NCI-H2171 treated with DMSO at 0.1 percent for 48 hours (cell line): Measurements from ENCODE around the gene POU5F1.
A peak's percentile ranks its signal among the peaks of the same experiment; 100 is the strongest.
"Not testable (repeated sequence)": the region's sequence is repeated elsewhere in the genome, so short reads cannot be mapped to it uniquely, and the experiment has no call there.

Source experiments
- DNase-seq: peaks from one replicate; lab custom pipeline; 2025; lab: John Stamatoyannopoulos, UW

The POU5F1 gene

DNA sequence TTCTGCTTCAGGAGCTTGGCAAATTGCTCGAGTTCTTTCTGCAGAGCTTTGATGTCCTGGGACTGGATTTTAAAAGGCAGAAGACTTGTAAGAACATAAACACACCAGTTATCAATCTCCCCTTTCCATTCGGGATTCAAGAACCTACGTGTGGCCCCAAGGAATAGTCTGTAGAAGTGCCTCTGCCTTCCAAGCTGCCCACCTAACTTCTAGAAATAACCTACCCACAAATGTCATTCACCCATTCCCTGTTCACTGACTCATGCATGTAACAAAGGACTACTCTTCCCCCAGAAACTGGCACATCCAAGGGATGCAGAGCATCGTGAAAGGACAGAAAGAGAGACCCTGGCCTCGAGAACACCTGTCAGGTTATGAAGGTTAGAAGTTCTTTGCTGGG, 4.5 kb downstream of the POU5F1 start:
- DNase-seq: no peak

DNA sequence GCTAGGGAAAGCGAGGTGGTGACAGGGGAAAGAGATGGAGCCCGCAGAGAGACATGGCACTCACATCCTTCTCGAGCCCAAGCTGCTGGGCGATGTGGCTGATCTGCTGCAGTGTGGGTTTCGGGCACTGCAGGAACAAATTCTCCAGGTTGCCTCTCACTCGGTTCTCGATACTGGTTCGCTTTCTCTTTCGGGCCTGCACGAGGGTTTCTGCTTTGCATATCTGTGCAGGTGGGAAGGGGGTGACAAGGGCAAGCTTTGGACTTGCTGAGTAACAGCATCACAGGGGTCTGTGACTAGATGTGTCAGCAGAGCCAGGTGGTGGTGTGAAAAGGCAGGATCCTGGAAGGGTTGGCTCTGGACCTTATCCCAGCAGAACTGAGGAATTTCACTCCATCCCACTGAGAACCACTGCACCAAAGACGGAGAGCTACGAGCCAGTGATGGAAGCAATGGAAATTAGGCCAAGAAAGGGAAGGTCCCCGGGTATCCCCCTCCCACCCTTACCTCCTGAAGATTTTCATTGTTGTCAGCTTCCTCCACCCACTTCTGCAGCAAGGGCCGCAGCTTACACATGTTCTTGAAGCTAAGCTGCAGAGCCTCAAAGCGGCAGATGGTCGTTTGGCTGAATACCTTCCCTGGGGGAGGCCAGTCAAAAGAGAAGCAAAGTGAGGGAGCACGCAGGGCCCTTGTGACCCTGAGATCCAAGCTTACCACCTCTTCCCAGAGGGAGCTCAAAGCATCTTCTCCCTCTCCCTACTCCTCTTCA, 5.2 kb downstream of the POU5F1 start:
- DNase-seq: peak; percentile 22

DNA sequence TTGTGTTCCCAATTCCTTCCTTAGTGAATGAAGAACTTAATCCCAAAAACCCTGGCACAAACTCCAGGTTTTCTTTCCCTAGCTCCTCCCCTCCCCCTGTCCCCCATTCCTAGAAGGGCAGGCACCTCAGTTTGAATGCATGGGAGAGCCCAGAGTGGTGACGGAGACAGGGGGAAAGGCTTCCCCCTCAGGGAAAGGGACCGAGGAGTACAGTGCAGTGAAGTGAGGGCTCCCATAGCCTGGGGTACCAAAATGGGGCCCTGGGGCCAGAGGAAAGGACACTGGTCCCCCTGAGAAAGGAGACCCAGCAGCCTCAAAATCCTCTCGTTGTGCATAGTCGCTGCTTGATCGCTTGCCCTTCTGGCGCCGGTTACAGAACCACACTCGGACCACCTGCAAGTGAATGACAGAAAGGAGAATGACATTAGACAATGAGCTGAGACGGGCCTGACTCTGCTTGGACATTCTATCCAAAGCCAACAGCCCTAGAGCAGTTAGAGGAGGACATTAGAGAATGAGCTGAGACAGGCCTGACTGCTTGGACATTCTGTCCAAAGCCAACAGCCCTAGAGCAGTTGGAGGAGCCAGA, 5.9 kb downstream of the POU5F1 start:
- DNase-seq: not testable (repeated sequence)

DNA sequence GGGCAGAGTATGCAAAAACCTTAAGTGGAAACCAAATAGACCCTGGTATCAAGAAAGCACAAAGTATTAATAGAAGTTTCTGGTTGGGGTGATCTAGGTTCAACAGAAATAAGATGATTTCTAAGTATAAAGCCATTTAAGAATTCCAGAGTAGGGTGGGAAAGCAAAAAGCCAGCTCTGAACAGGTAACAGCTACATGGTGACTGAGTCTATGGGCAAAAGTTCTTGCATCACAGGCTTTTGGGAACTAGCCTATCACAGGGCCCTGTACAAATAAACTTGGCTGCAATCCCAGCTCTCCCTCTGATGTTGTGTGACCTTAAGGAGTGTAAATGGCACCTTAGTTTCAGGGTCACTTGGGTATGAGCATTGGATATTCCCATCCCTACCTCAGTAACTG, 6.6 kb downstream of the POU5F1 start:
- DNase-seq: no peak

DNA sequence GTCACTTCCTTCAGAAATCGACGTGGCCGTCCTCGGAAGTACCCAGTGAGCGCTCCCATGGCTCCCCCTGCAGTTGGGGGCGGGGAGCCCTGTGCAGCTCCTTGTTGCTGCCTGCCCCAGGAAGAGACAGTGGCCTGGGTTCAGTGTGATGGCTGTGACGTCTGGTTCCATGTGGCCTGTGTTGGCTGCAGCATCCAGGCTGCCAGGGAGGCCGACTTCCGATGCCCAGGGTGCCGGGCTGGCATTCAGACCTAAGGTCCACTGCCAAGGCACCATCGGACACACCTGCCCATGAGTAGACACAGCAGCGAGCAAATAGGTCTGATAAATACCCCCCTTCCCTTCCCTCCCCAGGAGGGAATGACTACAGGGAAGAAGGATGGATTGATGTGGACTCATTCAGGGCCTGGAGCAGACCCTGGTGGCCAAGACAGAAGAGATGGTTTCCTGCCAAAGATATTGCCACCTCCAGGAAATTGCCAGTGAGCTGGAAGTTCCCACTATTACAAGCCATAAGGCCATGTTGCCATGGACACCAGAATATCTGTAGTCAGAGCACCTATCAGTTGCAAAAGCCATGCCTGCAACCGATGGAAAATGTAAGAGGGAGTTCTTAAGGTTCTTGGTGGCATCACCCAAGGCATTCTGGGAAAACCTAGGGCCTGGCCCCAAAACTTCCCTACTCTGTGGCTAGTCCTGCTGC, 7.9 kb downstream of the POU5F1 start:
- DNase-seq: no peak

DNA sequence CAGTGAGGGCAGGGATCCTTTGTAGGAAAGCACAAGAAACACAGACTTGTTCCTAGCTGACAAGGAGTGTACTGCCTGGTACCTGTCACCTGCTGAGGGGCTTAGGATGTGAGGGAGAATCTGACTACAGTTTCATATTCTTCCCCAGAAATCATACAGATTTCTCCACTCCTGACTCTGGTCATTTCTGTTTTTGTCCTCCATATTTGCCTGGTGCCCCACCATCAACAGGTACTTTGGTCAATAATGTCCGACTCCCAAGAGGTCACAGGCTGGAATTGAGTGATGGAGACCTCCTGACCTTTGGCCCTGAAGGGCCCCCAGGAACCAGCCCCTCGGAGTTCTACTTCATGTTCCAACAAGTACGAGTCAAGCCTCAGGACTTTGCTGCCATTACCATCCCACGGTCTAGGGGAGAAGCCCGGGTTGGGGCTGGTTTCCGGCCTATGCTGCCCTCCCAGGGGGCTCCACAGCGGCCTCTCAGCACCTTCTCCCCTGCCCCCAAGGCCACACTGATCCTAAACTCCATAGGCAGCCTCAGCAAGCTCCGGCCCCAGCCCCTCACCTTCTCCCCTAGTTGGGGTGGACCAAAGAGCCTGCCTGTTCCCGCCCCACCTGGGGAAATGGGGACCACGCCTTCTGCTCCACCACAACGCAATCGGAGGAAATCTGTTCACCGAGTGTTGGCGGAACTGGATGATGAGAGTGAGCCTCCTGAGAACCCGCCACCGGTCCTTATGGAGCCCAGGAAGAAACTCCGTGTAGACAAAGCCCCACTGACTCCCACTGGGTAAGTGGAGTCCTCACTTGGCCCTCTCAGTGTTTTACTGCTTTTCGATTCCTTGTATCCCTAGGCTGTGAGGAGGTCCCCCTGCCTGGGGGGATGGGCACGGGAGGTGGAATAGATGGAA, 9.0 kb downstream of the POU5F1 start:
- no peak for DNase-seq

DNA sequence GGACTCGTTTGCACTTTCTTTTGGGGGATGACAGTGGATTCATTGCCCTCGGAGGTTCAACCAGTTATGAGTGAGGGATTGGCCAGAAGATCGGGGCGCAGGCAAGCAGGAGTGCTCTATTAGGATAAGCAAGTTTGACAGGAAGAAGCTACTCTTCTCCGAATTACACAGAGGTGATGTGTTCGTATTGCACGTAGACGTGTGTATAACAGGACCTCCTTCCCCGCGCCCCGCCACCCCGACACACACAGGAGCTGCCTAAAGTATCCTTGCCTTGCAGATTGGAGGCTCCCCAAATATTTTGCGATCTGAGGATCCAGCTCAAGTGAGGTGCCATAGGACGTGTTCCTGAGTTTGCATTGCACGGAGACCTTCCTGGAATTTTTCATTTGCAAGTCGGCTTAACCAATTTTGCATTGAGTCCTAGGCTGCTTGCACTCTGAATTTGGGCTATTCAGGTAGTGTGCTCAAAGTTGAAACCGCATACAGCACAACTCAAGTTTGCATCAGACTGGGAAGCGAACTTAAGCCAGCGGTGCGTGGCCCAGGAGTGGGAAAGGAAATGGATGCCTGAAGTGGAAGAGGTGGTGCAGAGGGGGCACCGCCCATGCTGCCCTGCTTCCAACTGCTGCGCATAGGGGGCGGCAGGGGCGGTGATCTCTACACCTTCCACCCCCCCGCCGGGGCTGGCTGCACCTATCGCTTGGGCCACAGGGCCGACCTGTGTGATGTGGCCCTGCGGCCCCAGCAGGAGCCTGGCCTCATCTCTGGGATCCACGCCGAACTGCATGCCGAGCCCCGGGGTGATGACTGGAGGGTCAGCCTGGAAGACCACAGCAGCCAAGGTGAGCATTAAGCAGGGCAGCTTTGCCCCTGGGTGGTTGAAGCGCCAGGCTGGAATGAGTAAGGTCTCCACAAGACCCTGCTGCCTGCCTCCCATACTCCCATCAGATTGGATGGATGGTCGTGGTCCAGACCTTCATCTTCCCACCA, 11.3 kb downstream of the POU5F1 start:
- no peak for DNase-seq

DNA sequence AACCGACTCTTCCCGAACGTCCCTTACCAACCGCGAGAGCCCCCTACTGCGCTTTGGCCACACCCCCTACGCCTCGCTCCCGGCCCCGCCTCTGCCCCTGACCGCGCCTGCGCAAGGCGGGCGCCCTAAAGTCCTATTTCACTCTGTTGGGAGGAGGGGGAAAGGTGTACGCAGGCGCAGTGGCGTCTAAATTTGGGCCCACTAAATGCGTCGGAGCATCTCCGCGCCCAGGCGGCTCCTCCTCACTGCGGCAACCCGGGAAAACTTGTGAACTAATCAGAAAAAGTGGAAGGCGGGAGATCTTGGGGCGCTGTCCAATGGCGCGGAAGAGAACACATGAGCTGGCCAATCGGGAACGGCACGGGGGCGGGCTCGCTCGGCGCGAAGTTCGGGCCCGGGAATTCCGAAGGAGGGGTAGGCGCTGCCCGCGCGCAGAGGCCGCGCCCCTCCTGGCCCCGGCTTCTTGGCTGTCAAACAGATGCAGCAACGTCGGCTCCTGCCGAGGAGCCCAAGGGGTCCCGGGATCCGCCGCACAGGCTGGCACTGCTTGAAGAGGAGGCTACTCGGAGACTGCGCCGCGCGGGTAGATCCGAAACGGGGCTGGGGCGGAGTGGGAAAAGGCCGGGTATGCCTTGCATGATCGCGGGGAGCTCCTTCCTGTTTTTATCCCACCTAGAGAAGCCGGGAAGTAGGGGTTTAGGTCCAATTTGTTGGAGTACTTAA, 12.2 kb downstream of the POU5F1 start, which contains the start of gene TCF19:
TCF19 (plus strand) TSS at position 450 of the 723 bp plus-strand sequence. CDS start 881 bp downstream, outside the sequence.
- DNase-seq: peak; percentile 100

DNA sequence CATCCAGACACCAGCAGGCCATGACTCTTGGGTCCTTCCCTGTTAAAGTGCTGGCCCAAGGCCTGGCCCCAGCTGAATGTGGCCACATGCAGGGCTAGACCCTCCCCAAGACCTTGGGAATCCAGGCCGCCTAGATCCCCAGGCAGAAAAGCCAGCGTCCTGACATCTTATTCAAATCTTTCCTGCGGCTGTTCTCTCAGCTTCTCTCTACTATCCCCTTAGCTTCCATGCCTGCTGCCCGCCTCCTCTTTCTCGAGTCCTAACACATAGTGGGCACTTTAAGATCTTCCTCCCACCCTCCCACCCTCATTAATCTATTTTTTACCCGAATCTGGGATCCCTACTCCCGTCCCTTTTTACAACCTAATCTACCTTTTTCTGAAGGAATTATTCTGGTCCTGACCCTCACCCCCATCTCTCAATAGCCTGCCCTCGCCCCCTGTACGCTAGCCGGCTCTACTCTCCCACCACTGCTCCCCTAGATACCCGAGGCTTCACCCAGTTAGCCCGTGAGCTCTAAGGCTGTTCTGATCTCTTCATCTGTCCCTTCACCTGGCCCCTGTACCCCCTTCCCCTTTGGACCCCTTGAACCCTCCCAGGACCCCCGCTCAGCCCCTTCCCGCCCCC, 12.9 kb downstream of the POU5F1 start, which contains the start of gene CCHCR1:
CCHCR1 (minus strand) TSS at position 290 of the 627 bp plus-strand sequence; CDS start at position 88, 202 bp downstream.
- DNase-seq: no peak

DNA sequence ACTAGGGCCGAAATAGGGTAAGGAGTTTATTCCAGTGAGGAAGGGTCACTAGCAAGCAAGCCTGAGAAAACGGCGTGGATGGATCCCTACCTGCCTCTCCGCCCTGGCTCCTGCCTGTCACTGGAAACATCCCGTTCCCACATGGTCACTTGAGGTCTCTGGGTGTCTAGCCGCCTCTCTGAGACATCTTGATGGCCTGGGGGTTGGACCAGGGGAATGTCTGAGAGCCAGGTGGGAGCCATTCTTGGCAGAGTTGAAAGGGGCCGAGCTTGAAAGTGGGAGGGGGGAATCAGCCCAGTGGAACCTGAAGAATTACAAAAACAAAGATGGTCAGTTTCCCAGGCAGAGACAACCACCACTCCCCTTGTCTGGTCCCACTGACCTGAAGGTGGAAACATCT, 13.8 kb downstream of the POU5F1 start:
- DNase-seq: no peak

DNA sequence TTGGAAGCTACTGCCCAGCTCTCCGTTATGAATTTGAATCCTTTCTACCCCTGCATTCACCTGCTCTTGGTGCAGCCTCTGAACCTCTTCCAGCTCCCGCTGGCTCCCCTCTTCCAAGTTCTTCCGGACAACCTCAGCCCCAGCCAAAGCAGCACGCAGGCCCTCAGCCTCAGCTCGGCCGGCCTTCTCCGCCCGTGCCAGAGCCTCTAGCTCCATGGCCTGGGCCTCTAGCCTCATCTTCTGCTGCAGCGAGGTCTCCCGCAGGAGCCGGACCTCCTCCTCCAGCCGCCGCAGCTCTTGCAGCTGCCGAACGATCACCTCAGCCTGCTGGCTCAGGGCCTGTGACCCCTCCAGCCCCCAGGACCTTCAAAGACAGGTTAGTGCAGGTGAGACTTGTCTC, 16.0 kb downstream of the POU5F1 start:
- DNase-seq: no peak

DNA sequence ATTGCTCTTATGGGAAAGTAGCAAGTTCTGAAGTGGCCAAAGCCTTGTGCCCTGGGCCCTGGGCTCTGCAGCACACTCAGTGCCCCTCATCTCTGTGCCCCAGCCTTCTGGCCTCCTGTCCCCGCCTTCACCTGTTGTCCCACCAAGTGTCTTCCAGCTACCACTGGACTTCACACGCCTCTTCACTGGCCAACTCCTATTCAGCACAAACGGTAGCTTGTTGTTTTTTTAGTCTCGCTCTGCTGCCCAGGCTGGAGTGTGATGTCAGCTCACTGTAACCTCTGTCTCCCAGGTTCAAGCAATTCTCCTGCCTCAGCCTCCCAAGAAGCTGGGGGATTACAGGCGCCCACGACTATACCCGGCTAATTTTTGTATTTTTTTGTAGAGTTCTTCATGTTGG, 17.7 kb downstream of the POU5F1 start:
- no peak for DNase-seq

DNA sequence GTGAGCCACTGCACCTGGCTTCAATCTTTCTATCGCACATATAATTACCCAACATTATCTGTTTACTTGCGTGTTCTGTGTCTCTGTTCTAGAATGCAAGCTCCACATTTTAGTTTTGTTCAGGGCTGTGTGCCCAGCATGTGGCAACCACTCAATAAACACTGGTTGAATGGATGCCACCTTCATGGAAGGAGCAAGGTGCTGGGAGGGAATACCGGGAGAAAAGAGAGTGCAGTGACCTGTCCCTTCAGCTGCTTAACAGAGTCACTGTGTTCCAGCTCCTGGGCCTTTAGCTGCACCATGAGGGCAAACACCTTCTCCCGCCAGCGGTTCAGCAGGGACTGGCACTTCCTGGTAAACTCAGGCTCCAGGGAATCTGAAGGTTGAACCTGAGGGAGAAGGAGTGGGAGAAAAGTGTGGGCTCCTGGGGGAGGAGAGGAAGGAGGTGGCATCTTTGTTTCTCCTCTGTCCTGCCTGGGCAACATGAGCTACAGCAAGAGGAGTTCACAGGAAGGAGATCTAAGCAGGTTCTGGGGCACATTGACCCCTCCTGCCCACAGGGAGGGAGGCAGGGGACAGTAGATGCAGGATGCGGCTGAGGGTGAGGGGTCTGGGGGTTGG, 20.5 kb downstream of the POU5F1 start:
- no peak for DNase-seq

DNA sequence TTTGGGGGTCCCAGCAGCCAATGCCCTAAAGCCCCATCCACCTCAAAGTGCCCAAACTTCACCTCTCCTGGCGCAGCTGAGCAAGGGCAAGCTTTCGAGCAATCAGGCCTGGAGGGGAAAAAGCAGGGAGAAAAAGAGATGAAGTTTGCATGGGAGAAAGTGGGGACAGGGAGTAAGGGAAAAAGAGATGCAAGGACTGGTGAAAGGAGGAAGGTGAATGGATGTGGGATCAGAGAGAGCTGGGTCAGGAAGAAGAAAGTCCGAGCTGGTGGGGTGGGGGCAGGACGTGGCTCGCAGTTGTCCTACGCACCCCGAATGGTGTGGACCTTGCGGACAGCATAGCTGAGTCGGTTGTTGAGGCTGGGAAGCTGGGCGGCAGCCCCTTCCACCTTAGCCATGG, 25.1 kb downstream of the POU5F1 start:
- DNase-seq: no peak

DNA sequence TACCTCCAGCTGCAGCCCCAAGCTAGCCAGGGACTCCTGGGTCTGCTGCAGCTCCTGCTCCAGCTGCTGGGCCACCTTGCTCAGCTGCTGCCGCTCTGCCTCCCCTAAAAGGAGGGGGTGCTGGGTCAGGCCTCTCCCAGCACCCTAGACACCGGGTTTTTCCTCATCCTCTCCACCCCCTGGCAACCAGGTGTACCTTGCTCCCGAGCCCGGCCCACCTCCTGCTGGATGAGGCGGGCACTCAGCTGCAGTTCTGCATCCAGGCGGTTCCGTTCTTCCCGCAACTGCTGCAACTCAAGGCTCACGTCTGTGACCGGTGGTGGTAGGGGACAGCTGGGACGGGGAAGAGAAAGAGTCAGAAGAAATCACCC, 25.5 kb downstream of the POU5F1 start:
- no peak for DNase-seq

DNA sequence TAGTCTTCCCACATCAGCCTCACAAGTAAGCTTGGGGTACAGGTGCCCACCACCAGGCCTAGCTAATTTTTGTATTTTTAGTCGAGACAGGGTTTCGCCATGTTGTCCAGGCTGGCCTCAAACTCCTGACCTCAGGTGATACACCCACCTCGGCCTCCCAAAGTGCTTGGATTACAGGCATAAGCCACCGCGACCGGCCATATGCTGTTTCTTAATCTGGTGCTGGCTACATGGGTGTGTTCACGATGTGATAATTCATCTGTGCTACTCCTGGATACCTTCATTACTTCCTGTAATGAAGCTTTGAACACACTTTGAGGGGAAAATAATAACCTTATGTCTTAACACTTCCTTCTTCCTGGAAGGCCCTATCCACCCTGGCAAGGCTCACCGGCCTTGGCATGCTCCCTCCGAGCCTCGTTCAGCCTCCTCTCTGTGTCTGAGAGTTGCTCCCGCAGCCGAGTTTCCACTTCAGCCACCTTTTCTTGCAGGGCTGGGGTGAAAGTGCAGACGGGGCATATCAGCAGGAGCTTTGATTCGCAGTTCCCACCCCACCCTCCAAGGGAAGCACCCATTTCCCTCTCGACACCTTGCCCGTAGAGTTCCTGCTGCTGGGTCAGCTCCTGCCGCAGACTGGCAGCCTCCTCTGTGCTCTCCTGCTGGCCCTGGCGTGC, 26.0 kb downstream of the POU5F1 start:
- no peak for DNase-seq

DNA sequence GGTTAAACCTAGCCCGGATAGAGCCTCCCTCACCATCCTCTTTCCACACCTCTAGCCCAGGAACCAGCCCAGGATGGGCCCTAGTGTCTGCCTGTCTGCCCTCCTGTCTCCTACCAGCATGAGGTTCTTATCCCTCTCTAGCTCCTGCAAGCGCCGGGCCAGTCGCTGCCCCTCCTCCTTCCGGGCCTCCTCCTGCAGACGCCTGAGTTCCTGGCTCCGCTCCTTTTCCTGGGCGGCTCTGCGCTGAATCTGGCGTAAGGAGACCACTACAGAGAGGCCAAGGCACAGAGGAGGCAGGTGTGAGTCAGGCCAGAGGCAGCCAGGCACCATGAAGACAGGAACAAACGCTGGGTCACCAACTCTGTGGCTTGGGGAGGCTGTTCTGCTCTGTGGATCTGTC, 27.3 kb downstream of the POU5F1 start:
- DNase-seq: no peak

DNA sequence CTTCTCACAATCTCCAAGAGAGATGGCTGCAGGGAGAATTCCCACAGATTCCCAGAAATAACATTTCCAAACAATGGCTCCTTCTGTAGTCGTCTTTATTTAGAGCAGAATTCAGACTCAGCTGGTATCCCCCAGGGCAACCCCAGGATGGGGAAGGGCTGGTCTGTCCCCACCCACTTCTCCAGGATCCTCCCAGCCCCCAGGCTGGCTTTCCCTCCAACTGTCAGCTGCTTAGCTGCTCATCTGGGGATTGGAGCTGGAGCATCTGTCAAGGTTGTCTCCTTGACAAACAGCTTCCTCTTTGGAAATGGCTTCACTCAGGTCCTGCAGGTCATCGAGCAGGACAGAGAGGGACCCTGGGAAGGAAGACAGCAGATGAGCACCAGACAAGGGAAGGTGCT, 28.1 kb downstream of the POU5F1 start:
- DNase-seq: peak; percentile 36

DNA sequence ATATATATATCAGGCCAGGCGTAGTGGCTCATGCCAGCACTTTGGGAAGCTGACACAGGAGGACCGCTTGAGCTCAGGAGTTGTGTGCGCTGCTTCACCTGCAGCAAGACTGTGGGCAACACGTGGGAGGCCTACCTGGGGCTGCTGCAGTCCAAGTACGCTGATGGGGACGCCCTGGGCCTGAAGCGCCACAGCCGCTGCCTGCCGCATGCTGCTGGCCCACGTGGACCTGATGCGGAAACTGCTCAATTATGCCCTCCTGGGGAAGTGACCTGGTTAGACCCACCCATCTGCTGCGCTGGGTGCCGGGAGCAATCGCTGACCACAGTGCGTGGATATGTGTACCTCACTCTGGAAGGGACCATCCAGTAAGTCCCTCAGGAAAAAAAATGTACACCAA, 29.8 kb downstream of the POU5F1 start:
- no peak for DNase-seq
